ENCODE results near the gene SNX11. TPM values are rescaled to one million over a fixed set of nuclear protein-coding genes. Genes with fewer than 3 reads are reported as not detected.

SNX11 gene
- total and polyA plus RNA-seq, 4 donors: 11.4 to 31.0 (median 19.1) TPM

GRCh38 chr17:48102798-48103715 is 4.5 kb upstream of the SNX11 start:
- ATAC-seq (ENCODE audit: insufficient read depth, low FRiP score) (no peak), DNase-seq (no peak)
- H3K27ac ChIP-seq (ENCODE audit: low read depth in 1 of 2, low read length in 1 of 2): no peak overlapping the region
- H3K4me3 ChIP-seq: no peak overlapping the region
- H3K9me3 ChIP-seq (ENCODE audit: control insufficient read depth in 4 of 4, insufficient read depth in 3 of 4, low read length in 3 of 4): no peaks in the 10 kb centered on the region
- H3K27me3 ChIP-seq (ENCODE audit: control insufficient read depth in 3 of 3, insufficient read depth in 3 of 3, low read length in 2 of 3): no peaks in the 10 kb centered on the region
- WGBS, 2 donors: 25 to 57% methylated on average over 14 of the region's 14 CpGs
- peaks cover 0 to 13% (median 4%) of the 10 kb centered on the region in 5 donors for H3K4me1 ChIP-seq (ENCODE audit: control insufficient read depth in 5 of 5, insufficient read depth in 5 of 5, low read length in 5 of 5)
- H3K9ac ChIP-seq (ENCODE audit: insufficient read depth in 1 of 2, low read length in 2 of 2): no peak overlapping the region
- no peaks in the 10 kb centered on the region for H3K36me3 ChIP-seq (ENCODE audit: control insufficient read depth in 4 of 4, insufficient read depth in 4 of 4, low read length in 4 of 4)
- TF ChIP-seq, protein P1, sequence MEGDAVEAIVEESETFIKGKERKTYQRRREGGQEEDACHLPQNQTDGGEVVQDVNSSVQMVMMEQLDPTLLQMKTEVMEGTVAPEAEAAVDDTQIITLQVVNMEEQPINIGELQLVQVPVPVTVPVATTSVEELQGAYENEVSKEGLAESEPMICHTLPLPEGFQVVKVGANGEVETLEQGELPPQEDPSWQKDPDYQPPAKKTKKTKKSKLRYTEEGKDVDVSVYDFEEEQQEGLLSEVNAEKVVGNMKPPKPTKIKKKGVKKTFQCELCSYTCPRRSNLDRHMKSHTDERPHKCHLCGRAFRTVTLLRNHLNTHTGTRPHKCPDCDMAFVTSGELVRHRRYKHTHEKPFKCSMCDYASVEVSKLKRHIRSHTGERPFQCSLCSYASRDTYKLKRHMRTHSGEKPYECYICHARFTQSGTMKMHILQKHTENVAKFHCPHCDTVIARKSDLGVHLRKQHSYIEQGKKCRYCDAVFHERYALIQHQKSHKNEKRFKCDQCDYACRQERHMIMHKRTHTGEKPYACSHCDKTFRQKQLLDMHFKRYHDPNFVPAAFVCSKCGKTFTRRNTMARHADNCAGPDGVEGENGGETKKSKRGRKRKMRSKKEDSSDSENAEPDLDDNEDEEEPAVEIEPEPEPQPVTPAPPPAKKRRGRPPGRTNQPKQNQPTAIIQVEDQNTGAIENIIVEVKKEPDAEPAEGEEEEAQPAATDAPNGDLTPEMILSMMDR (IDR thresholded peaks at IDR 0.05; ENCODE audit: control extremely low read depth, extremely low read depth): no peak

- Histone ChIP-seq H3K4me1 (ENCODE audit: control insufficient read depth in 5 of 5, insufficient read depth in 5 of 5, low read length in 5 of 5) (peaks cover 4 to 18% (median 5%) of the 10 kb centered on the region in 5 donors), H3K9me3 (ENCODE audit: control insufficient read depth in 4 of 4, insufficient read depth in 3 of 4, low read length in 3 of 4) (no peaks in the 10 kb centered on the region), H3K27me3 (ENCODE audit: control insufficient read depth in 3 of 3, insufficient read depth in 3 of 3, low read length in 2 of 3) (no peaks in the 10 kb centered on the region), H3K27ac (ENCODE audit: low read depth in 1 of 2, low read length in 1 of 2) (no peak overlapping the region), H3K9ac (ENCODE audit: insufficient read depth in 1 of 2, low read length in 2 of 2) (no peak overlapping the region), H3K4me3 (no peak overlapping the region), H3K36me3 (ENCODE audit: control insufficient read depth in 4 of 4, insufficient read depth in 4 of 4, low read length in 4 of 4) (no peaks in the 10 kb centered on the region)
- TF ChIP-seq, protein P1 (IDR thresholded peaks at IDR 0.05; ENCODE audit: control extremely low read depth, extremely low read depth): no peak
- ATAC-seq (ENCODE audit: insufficient read depth, low FRiP score) (no peak), DNase-seq (no peak)
- 78% methylated on average over 7 of the region's 7 CpGs for WGBS, 2 donors
Observed at GRCh38 chr17:48104440-48104839, 3.1 kb upstream of the SNX11 start.

- Histone ChIP-seq H3K4me1 (ENCODE audit: control insufficient read depth in 5 of 5, insufficient read depth in 5 of 5, low read length in 5 of 5) (peaks cover 0 to 8% (median 4%) of the 10 kb centered on the region in 5 donors), H3K9me3 (ENCODE audit: control insufficient read depth in 4 of 4, insufficient read depth in 3 of 4, low read length in 3 of 4) (no peaks in the 10 kb centered on the region), H3K4me3 (peak overlapping the region; percentile 81), H3K36me3 (ENCODE audit: control insufficient read depth in 4 of 4, insufficient read depth in 4 of 4, low read length in 4 of 4) (no peaks in the 10 kb centered on the region), H3K27me3 (ENCODE audit: control insufficient read depth in 3 of 3, insufficient read depth in 3 of 3, low read length in 2 of 3) (no peaks in the 10 kb centered on the region), H3K27ac (ENCODE audit: low read depth in 1 of 2, low read length in 1 of 2) (peak overlapping the region; percentile 98), H3K9ac (ENCODE audit: insufficient read depth in 1 of 2, low read length in 2 of 2) (peak overlapping the region; percentile 42 to 90)
- TF ChIP-seq, protein P1 (IDR thresholded peaks at IDR 0.05; ENCODE audit: control extremely low read depth, extremely low read depth): no peak
- DNase-seq: no peak
- no peak for ATAC-seq (ENCODE audit: insufficient read depth, low FRiP score)
- 45 to 56% methylated on average over 13 of the region's 13 CpGs for WGBS, 2 donors
Observed at GRCh38 chr17:48106802-48107136, 797 bp upstream of the SNX11 start.
